Activated CD8-positive, alpha-beta memory T cell treated with anti-CD3 and anti-CD28 coated beads, Interleukin-2, amount 50 U/mL, for 48 hours (primary cell): ENCODE results near the gene DDC.
"Not testable (repeated sequence)": the region's sequence is repeated elsewhere in the genome, so short reads cannot be mapped to it uniquely, and the experiment has no call there.

Experiments used
- DNase-seq: peaks from one replicate; pipeline ENCODE4 v3.0.0-alpha.2; 2020

Gene DDC

DNA sequence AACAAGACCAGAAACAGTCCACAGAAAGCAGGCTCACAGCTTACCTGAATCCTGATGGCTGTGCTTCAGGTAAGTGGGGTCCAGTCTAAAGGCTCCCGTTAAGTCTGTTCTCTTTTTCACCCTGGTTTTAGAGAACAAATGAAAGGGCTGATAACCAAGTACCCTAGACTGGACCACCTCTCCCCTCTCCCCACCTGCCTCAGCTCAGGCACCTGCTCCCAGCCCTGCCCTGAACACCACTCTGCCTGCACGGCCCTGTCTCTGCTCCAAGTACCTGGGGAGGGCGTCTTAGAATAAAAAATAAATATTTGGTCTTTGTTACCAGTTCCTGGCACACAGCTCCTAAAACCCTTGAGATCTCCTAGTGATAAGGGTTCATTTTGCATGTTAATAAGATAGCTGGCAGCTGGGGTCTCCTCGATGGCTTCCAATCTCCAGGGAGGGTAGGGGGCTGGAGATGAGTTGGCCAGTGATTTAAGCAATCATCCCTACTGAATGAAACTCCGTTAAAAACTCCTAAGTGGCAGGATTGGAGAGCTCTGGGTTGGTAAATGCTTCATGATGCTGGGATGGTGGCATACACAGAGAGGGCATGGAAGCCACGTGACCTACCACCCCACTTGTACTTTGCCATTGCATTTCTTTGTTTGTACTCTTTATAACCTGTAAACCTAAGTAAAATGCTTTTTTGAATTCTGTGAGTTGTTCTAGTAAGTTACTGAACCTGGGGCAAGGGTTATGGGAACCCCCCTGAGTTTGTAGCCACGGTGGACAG, 85.3 kb downstream of the DDC start:
- DNase-seq, result no peak

- no peak for DNase-seq
Observed at GRCh38 chr7:50477640-50478039, 87.6 kb downstream of the DDC start.

- no peak for DNase-seq
Observed at GRCh38 chr7:50476953-50477625, 88.1 kb downstream of the DDC start.

DNA sequence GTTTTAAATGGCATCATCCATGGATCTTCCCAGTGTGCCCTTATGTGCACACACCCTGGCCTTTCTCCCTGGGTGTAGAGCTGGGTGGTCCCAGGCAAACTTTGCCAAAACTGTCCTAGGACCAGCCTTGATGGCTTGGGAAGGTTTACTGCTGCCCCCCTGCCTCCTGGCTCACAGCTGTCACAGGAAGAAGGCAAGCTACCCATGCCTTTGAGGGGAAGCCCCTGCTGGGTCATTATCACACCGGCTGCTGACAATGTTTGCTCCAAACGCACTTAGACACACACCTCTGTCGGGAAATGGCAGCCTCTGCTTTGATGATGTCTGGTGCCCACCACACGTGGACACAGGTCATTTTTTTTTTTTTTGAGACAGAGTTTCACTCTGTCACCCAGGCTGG, 89.9 kb downstream of the DDC start:
- no peak for DNase-seq

GRCh38 chr7:50474382-50475160, 90.6 kb downstream of the DDC start:
- DNase-seq, result no peak

DNA sequence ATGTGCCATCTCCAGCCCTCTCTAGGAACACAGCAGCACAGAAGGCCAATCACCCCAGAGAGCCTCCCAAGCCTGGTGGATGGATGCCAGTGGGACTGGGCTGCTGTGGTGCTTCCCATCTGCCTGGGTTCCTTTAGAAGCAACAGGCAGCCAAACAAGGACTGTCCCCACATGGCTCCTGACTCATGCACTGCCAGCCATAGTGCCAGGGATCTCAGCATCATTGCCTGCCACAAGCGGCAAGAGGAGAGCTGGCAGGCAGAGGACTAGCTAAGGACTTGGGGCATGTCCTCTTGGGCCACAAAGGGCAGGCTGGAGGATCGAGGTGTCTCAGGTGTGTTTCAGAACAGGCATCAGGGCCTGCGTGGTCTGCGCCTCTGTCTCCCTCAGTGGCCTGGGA, 91.7 kb downstream of the DDC start:
- no peak for DNase-seq

GRCh38 chr7:50472427-50472826, 92.8 kb downstream of the DDC start:
- no peak for DNase-seq

DNA sequence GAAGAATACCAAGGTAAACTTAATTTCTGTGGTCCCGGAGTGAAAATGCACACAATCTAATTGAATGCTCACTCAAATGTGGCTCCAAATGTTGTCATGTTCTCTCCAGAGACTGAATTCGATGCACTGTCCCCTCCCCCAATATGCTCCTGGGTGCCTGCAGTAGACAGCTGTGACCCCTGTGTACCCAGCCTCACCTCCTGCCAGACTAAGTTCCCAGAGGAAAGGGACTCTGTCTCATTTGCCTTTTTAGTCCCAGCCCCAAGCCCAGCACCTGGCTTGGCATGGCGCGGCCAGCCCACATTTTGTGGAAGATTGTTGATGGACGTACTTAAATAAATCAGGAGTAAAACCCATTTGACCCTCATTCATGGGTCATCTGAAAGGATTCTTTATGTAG, 93.2 kb downstream of the DDC start:
- DNase-seq, result no peak

DNA sequence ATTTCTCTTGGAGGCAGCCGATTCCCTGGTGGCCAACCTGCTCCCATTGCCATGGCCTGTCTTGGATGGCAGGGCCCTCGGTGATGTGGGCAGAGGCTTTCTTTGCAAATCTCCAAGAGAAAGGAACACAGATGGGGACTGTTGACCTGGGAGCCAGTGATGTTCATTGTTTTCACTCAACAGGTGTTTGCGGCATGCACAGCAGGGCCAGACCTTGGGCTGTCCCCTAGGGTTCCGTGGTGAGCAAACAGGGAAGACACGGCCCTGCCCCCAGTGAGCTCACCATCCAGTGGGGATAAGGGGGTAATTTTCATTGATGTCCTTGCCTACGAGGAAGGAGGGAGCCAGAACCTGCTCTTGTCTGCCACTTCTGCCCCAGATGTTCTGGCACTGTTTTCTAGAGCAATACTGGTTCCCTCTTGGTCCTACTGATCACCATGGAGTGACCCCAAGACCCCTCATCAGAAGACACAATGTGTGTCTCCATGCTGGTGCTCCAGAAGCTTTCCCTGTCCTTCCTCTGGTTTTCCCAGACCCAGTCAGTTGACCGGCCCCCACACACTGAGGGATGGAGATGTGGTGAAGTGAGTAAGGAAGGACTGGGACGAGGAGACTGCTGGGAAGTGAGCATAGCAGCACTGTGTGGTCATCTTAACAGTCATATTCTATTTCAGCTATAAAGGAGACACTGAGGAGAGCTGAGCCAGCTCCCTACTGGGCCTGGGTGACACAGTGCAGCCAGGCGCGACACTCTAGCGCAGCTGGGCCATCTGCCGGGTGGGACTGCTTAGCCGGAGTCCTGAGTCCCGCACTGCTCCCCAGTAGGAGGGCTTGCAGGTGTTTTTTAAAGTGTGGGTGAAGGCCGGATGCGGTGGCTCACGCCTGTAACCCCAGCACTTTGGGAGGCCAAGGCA, 94.7 kb downstream of the DDC start:
- no peak for DNase-seq

DNA sequence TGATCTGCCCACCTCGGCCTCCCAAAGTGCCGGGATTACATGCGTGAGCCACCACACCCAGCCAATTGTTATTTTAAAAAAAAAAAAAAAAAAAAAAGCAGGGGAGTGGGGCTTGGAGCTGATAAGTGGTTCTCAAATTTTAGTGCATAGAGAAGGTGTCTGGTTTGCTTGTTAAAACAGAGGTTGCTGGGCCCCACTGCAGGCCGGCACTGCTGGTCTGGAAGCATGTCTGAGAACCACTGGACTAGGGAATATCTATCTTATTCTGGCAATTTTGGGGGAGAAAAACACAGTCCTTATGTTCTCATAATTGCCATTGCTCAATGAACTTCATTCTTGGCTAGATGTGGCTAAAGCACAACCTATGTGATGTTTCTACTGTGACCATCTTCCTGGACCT, 96.0 kb downstream of the DDC start:
- DNase-seq, result no peak

- DNase-seq, result peak; percentile 89
Observed at GRCh38 chr7:50467817-50468610, 97.2 kb downstream of the DDC start.

GRCh38 chr7:50466815-50467585, 98.2 kb downstream of the DDC start:
- DNase-seq, result no peak

DNA sequence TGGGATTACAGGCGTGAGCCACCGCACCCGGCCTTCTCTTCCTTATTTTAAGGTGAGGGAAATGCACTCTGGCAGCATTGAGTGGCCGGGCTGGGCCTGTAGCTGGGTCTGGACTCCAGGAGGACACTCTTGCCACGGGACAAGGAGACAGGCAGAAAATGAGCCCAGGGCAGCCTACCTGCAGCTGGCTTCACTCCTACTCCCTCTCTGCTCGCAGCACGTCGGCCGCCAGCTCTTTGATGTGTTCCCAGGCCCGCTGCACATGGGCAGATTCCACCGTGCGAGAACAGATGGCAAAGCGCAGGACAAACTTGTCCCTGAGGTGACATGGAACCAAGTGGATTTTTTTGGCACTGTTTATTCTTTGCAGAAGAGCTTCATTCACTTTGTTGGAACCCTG, 102.2 kb downstream of the DDC start:
- DNase-seq, result no peak

DNA sequence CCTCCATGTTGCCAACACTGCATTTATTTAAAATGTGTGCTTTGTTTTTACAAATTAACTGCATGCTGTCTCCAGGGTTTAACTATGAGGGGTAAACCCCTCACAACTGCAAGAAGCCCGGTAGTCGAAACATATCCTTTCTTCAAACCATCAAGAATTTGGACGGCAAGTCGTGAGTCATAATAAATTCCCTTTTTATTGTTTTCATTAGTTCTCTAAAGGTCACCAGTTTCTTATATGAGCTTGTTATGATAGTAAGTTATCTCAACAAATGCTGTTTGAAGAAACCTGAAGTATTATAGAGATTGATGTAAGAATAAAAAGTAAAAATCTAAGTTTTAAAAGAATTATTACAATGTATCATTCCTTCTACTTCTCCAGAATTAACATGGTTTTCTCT, 102.8 kb downstream of the DDC start:
- DNase-seq, result no peak

DNA sequence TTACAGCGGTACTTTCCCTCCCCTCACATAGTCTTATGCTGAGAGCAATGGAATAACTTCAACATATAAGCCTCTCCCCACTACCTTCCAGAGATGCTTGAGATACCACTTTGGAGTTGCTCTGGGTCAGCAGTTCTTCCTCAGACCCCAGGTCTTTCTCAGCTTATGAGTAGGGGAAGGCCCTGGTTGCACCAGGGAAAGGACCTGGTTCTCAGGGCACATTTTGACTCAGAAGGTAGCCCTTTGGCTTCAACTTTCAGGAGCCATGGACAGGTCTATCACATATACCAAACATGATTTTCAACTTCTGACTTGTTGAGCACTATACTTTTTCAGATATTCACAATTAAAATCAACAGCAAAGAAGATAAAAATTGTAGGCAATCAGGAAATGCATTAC, 103.5 kb downstream of the DDC start:
- DNase-seq, result no peak

DNA sequence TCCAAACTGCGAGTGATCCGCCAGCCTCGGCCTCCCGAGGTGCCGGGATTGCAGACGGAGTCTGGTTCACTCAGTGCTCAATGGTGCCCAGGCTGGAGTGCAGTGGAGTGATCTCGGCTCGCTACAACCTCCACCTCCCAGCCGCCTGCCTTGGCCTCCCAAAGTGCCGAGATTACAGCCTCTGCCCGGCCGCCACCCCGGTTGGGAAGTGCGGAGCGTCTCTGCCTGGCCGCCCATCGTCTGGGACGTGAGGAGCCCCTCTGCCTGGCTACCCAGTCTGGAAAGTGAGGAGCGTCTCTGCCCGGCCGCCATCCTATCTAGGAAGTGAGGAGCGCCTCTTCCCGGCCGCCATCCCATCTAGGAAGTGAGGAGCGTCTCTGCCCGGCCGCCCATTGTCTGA, 106.0 kb downstream of the DDC start:
- DNase-seq, result not testable (repeated sequence)

GRCh38 chr7:50458651-50459050, 106.6 kb downstream of the DDC start:
- DNase-seq, result not testable (repeated sequence)

DNA sequence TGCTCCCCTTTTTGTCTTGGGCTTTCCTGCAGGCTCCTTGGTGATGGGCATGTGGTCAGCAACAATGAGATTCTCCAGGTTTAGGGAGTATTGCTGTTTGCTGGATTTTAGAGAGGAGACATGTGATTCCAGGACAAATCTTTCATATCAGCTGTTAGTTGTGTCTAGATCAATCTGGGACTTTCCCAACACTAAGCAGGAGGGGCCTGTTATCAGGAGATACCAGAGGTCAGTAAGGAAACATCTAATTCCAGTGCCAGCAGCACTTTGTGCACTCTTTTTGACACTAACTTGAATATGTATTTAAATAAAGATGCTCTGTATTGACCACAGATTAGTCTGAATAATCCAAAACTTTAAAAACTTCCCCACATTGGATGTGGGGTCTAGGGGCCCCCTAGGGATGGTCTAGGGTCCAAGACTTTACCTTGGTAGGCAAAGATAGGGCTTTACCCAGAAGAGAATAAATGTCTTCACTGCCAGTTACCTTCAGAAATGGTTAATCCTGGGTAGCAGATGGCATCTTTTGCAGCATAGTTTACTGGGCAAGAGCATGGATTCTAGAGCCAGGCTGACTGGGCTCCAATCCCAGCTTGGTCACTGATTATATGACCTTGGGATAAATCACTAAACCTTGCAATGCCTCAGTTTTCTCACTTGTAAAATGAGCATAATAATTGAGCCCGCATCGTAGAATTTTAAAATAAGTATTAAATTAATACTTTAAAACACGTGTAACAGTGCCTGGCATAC, 108.7 kb downstream of the DDC start:
- DNase-seq, result no peak

DNA sequence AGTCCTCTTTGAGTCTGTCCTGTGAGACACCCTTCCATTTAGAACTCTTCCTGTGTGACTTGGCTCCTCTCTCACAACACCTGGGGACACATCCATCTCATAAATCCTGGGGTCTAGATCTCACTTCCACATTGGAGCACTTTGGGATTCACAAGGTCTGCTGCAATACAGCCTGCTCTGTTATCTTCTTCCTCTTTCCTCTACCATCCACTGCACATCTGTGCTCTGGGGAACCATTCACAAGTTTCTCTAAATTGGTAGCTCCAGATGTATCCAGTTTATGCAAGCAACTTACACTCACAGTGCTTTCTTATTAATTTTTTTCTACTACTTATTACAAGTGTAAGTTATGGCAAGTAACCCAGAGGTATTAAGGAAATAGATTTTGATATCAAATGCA, 109.5 kb downstream of the DDC start:
- no peak for DNase-seq

- DNase-seq, result no peak
Observed at GRCh38 chr7:50454968-50455367, 110.2 kb downstream of the DDC start.
